Kidney (tissue), 14 donors: ENCODE data around the gene NIPBL. TPM values are rescaled to one million over a fixed set of nuclear protein-coding genes. Genes with fewer than 3 reads are reported as not detected.
A peak's percentile ranks its signal among the peaks of the same experiment; 100 is the strongest.
"Not testable (repeated sequence)": the region's sequence is repeated elsewhere in the genome, so short reads cannot be mapped to it uniquely, and the experiment has no call there.

ENCODE experiments used
- DNase-seq, 5 donors: peaks; one replicate each; pipeline ENCODE4 v3.0.0-alpha.2; 2013 to 2020
- FAIRE-seq: peaks from 2 replicates; lab custom pipeline; 2012; peaks lifted over from hg19 to GRCh38; lab: Jason Lieb, UNC
- H3K27ac ChIP-seq, 2 donors: one replicate each; pipeline ENCODE4 v1.7.0; 2013; ENCODE audit warnings: low read depth in 2 of 2, low read length in 2 of 2, inconsistent platforms in 1 of 2
- H3K27me3 ChIP-seq: one replicate; pipeline ENCODE4 v1.7.1; 2013; ENCODE audit warnings: low read length, inconsistent platforms; ENCODE audit not compliant: control insufficient read depth, insufficient read depth
- H3K36me3 ChIP-seq, 3 donors: one replicate each; pipeline versions ENCODE4 v1.7.0 to v1.7.1; 2013; ENCODE audit warnings: low read length in 3 of 3, control low read depth in 1 of 3, inconsistent platforms in 1 of 3; ENCODE audit not compliant: insufficient read depth in 3 of 3, control insufficient read depth in 2 of 3
- H3K4me1 ChIP-seq, 3 donors: one replicate each; pipeline versions ENCODE4 v1.7.0 to v1.7.1; 2013; ENCODE audit warnings: low read length in 3 of 3, inconsistent platforms in 1 of 3, low read depth in 1 of 3; ENCODE audit not compliant: control insufficient read depth in 2 of 3, insufficient read depth in 2 of 3
- H3K4me3 ChIP-seq, 3 donors: one replicate each; pipeline versions ENCODE4 v1.7.0 to v1.8.1; 2013; ENCODE audit warnings: low read length in 3 of 3, control low read depth in 1 of 3, inconsistent platforms in 1 of 3
- H3K9ac ChIP-seq, 3 donors: one replicate each; pipeline versions ENCODE4 v1.7.0 to v1.7.1; 2013; ENCODE audit warnings: low read length in 3 of 3, control low read depth in 1 of 3, inconsistent platforms in 1 of 3
- H3K9me3 ChIP-seq, 3 donors: one replicate each; pipeline versions ENCODE4 v1.7.0 to v1.7.1; 2013; ENCODE audit warnings: low read length in 3 of 3, control low read depth in 1 of 3, inconsistent platforms in 1 of 3; ENCODE audit not compliant: control insufficient read depth in 2 of 3, insufficient read depth in 1 of 3
- CTCF ChIP-seq: IDR thresholded peaks from 3 replicates; pipeline ENCODE4 v1.5.1; 2012; ENCODE audit warnings: mild to moderate bottlenecking, moderate library complexity, borderline replicate concordance; ENCODE audit not compliant: insufficient read depth; ENCODE audit errors: extremely low read depth
- intact Hi-C: fragments of 100-400 bp; cut with DNase I; formaldehyde crosslinking; loops from one replicate; pipeline ENCODE4 v1.11.1; 2022
- polyA plus RNA-seq: library from polyadenylated mRNA; stranded (reverse); fragments of 350-450 nt; fragmentation: Illumina TruSeq; extraction: RNeasy Lipid Tissue Mini Kit (QIAGEN cat#74804); gene quantifications from one replicate; pipeline ENCODE4 v1.2.3, GENCODE V29; 2014; ENCODE audit warnings: low read depth, low replicate concordance; ENCODE audit not compliant: insufficient read depth
- total RNA-seq: library from RNA; stranded (reverse); fragmentation: NEBNext Ultra II Directional; extraction: Animal tissue kit (Norgen Biotek cat#: 25700); gene quantifications from one replicate; pipeline ENCODE4 v1.2.1, GENCODE V29; 2021
- donor health status: control.
- donor health status: control.
- donor health status: control.
- donor health status: control.
- donor health status: control.
- donor health status: DM: yes; HTN: yes; CAD: no.
- donor health status: Normal renal cell carcinoma (clear cell type).

NIPBL gene
- total and polyA plus RNA-seq, 2 donors from 2014 or later, result 12.4 to 65.5 TPM

DNA sequence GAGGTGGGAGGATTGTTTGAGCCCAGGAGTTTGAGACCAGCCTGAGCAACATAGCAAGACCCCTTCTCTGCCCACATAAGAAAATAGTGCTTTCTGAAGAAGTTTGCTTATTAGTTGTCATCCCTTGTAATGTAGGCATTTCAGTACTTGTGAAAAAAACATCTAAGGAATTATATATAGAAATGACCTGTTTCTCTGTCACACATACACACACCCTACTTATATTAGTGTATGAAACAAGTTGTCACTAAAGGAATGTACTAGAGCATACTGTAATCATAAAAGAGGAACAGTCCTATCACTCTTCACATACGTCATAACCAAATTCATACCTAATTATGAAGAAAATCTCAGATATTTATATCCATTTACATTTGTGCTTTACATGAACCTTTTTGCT is 122.0 kb downstream of the NIPBL start:
- FAIRE-seq, result no peak
- peaks cover 2 to 13% (median 4%) of the 10 kb centered on the region in 3 donors for H3K36me3 ChIP-seq

GRCh38 chr5:37002176-37002751 is 125.7 kb downstream of the NIPBL start:
- FAIRE-seq, result no peak
- no peak overlapping the region for H3K4me3 ChIP-seq
- no peaks in the 10 kb centered on the region for H3K27me3 ChIP-seq
- no peaks in the 10 kb centered on the region for H3K4me1 ChIP-seq
- no peaks in the 10 kb centered on the region for H3K9me3 ChIP-seq
- no peak overlapping the region for H3K27ac ChIP-seq
- no peak overlapping the region for H3K9ac ChIP-seq
- DNase-seq, result no peak
- peaks cover 4 to 20% (median 5%) of the 10 kb centered on the region in 3 donors for H3K36me3 ChIP-seq
- intact Hi-C loops, result no loop called here
- no peak for TF ChIP-seq CTCF

More for the DNA sequence above, 122.0 kb downstream of the NIPBL start:
- Histone ChIP-seq H3K9ac (no peak overlapping the region), H3K27me3 (no peaks in the 10 kb centered on the region), H3K4me1 (no peaks in the 10 kb centered on the region), H3K27ac (no peak overlapping the region), H3K9me3 (no peaks in the 10 kb centered on the region), H3K4me3 (no peak overlapping the region)
- intact Hi-C loops, result no loop called here
- no peak for DNase-seq
- no peak for TF ChIP-seq CTCF

- H3K27ac ChIP-seq, result no peak overlapping the region
- intact Hi-C loops, result no loop called here
- no peaks in the 10 kb centered on the region for H3K4me1 ChIP-seq
- peaks cover 9 to 45% (median 14%) of the 10 kb centered on the region in 3 donors for H3K36me3 ChIP-seq
- no peaks in the 10 kb centered on the region for H3K9me3 ChIP-seq
- no peak for DNase-seq
- TF ChIP-seq CTCF, result no peak
- no peaks in the 10 kb centered on the region for H3K27me3 ChIP-seq
- FAIRE-seq, result no peak
- H3K9ac ChIP-seq, result no peak overlapping the region
- H3K4me3 ChIP-seq, result no peak overlapping the region
Observed at GRCh38 chr5:37005252-37005651, 128.7 kb downstream of the NIPBL start.

GRCh38 chr5:37005946-37006540 is 129.5 kb downstream of the NIPBL start:
- FAIRE-seq (peak; percentile 95), DNase-seq (peak in 2 of 5 donors; percentile 34 to 43)
- Histone ChIP-seq H3K4me3 (no peak overlapping the region), H3K9ac (no peak overlapping the region), H3K27me3 (no peaks in the 10 kb centered on the region), H3K9me3 (no peaks in the 10 kb centered on the region), H3K4me1 (no peaks in the 10 kb centered on the region), H3K27ac (no peak overlapping the region), H3K36me3 (peaks cover 9 to 41% (median 14%) of the 10 kb centered on the region in 3 donors)
- peak; percentile 43 for TF ChIP-seq CTCF
- intact Hi-C loops, result no loop called here

DNA sequence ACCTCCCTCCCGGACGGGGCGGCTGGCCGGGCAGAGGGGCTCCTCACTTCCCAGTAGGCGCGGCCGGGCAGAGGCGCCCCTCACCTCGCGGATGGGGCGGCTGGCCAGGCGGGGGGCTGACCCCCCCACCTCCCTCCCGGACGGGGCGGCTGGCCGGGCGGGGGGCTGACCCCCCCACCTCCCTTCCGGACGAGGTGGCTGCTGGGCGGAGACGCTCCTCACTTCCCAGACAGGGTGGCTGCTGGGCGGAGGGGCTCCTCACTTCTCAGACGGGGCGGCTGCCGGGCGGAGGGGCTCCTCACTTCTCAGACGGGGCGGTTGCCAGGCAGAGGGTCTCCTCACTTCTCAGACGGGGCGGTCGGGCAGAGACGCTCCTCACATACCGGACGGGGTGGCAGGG is 136.6 kb downstream of the NIPBL start:
- DNase-seq, FAIRE-seq, H3K9ac ChIP-seq, H3K27me3 ChIP-seq, H3K4me3 ChIP-seq, H3K9me3 ChIP-seq, H3K4me1 ChIP-seq, H3K27ac ChIP-seq, intact Hi-C loops: not testable (repeated sequence)
- peaks cover 10 to 40% (median 10%) of the 10 kb centered on the region in 3 donors for H3K36me3 ChIP-seq
